ENCODE data around the gene GALE.
A peak's percentile ranks its signal among the peaks of the same experiment; 100 is the strongest.
"Not testable (repeated sequence)": the region's sequence is repeated elsewhere in the genome, so short reads cannot be mapped to it uniquely, and the experiment has no call there.

Gene GALE

GRCh38 chr1:23796466-23797271 lies 3.9 kb downstream of the GALE start:
- H3K27me3 ChIP-seq (ENCODE audit: insufficient read depth, poor library complexity, severe bottlenecking): no peaks in the 10 kb centered on the region
- TF ChIP-seq SPI1 (IDR thresholded peaks at IDR 0.05; ENCODE audit: borderline replicate concordance, low read depth) (no peak), POLR2AphosphoS5 (IDR thresholded peaks at IDR 0.05; ENCODE audit: low read depth) (0 out of 2 replicates have a peak, but pooled peaks have one; percentile 25), GABPA (IDR thresholded peaks at IDR 0.05; ENCODE audit: low read depth) (no peak)
- no peak for DNase-seq (ENCODE audit: low read depth in 1 of 2, low spot score in 1 of 2)
- no peak overlapping the region for H3K4me3 ChIP-seq (replicated peaks; ENCODE audit: insufficient read depth, low read length)
- H3K27ac ChIP-seq (replicated peaks): no peak overlapping the region

GRCh38 chr1:23795676-23796465 lies 4.7 kb downstream of the GALE start:
- H3K27me3 ChIP-seq (ENCODE audit: insufficient read depth, poor library complexity, severe bottlenecking): no peaks in the 10 kb centered on the region
- DNase-seq (ENCODE audit: low read depth in 1 of 2, low spot score in 1 of 2): no peak
- no peak overlapping the region for H3K27ac ChIP-seq (replicated peaks)
- no peak overlapping the region for H3K4me3 ChIP-seq (replicated peaks; ENCODE audit: insufficient read depth, low read length)
- TF ChIP-seq CTCF (IDR thresholded peaks at IDR 0.05; ENCODE audit: insufficient read depth, low read length) (no peak), SPI1 (IDR thresholded peaks at IDR 0.05; ENCODE audit: borderline replicate concordance, low read depth) (no peak), POLR2AphosphoS5 (IDR thresholded peaks at IDR 0.05; ENCODE audit: low read depth) (no peak), GABPA (IDR thresholded peaks at IDR 0.05; ENCODE audit: low read depth) (no peak)
- TF ChIP-seq, protein P1, sequence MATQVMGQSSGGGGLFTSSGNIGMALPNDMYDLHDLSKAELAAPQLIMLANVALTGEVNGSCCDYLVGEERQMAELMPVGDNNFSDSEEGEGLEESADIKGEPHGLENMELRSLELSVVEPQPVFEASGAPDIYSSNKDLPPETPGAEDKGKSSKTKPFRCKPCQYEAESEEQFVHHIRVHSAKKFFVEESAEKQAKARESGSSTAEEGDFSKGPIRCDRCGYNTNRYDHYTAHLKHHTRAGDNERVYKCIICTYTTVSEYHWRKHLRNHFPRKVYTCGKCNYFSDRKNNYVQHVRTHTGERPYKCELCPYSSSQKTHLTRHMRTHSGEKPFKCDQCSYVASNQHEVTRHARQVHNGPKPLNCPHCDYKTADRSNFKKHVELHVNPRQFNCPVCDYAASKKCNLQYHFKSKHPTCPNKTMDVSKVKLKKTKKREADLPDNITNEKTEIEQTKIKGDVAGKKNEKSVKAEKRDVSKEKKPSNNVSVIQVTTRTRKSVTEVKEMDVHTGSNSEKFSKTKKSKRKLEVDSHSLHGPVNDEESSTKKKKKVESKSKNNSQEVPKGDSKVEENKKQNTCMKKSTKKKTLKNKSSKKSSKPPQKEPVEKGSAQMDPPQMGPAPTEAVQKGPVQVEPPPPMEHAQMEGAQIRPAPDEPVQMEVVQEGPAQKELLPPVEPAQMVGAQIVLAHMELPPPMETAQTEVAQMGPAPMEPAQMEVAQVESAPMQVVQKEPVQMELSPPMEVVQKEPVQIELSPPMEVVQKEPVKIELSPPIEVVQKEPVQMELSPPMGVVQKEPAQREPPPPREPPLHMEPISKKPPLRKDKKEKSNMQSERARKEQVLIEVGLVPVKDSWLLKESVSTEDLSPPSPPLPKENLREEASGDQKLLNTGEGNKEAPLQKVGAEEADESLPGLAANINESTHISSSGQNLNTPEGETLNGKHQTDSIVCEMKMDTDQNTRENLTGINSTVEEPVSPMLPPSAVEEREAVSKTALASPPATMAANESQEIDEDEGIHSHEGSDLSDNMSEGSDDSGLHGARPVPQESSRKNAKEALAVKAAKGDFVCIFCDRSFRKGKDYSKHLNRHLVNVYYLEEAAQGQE (IDR thresholded peaks at IDR 0.05; ENCODE audit: insufficient replicate concordance, low read depth): no peak

DNA sequence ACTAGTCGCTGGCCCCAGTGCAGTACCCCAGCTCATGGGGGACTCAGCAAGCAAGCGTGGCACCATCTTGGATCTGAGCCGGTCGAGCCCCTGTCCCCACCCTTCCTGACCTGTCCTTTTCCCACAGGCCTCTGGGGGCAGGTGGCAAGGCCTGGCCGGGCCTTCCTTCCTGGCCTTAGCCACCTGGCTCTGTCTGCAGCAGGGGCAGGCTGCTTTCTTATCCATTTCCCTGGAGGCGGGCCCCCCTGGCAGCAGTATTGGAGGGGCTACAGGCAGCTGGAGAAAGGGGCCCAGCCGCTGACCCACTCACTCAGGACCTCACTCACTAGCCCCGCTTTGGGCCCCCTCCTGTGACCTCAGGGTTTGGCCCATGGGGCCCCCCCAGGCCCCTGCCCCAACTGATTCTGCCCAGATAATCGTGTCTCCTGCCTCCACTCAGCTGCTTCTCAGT lies 5.8 kb downstream of the GALE start:
- not testable (repeated sequence) for DNase-seq (ENCODE audit: low read depth in 1 of 2, low spot score in 1 of 2); H3K27ac ChIP-seq (replicated peaks); H3K27me3 ChIP-seq (ENCODE audit: insufficient read depth, poor library complexity, severe bottlenecking); H3K4me3 ChIP-seq (replicated peaks; ENCODE audit: insufficient read depth, low read length)

GRCh38 chr1:23793861-23794731 lies 6.5 kb downstream of the GALE start:
- DNase-seq (ENCODE audit: low read depth in 1 of 2, low spot score in 1 of 2): no peak
- no peak overlapping the region for H3K4me3 ChIP-seq (replicated peaks; ENCODE audit: insufficient read depth, low read length)
- TF ChIP-seq CTCF (IDR thresholded peaks at IDR 0.05; ENCODE audit: insufficient read depth, low read length) (no peak), POLR2AphosphoS5 (IDR thresholded peaks at IDR 0.05; ENCODE audit: low read depth) (peak; percentile 12; the same call in 1 of the 2 replicates)
- H3K27ac ChIP-seq (replicated peaks): peak overlapping the region; percentile 39
- no peaks in the 10 kb centered on the region for H3K27me3 ChIP-seq (ENCODE audit: insufficient read depth, poor library complexity, severe bottlenecking)

Data from HL-60 (cell line).